GM18507 (cell line): ENCODE measurements around the gene ADAMTS12.

Source experiments
- DNase-seq: peaks from one replicate; pipeline ENCODE4 v3.0.0; 2011; ENCODE audit warnings: low read depth; ENCODE audit not compliant: insufficient read length; ENCODE audit errors: extremely low spot score
- FAIRE-seq: peaks from 2 replicates; lab custom pipeline; 2011; peaks lifted over from hg19 to GRCh38; lab: Jason Lieb, UNC

Gene ADAMTS12

GRCh38 chr5:33692980-33693379, 198.8 kb downstream of the ADAMTS12 start:
- FAIRE-seq (no peak), DNase-seq (no peak)

DNA sequence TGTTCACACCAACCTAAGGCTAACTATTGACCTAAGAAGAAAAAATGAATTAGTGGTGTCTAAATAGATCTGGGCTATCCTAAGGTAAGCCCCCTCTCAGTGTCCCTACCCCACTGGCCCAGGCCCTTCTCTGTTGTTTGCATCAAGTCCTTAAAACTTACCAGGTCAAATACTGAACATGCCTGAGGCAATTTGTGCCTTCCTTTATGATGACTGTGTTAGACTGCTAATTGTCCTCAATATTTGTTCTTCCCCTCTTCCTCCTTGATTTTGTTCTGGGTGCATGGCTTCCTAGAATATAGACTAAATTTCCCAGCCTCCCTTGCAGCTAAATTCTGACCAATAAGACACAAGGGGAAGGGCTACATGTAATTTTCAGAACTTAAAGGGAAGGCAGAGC, 199.9 kb downstream of the ADAMTS12 start:
- no peak for FAIRE-seq
- no peak for DNase-seq

DNA sequence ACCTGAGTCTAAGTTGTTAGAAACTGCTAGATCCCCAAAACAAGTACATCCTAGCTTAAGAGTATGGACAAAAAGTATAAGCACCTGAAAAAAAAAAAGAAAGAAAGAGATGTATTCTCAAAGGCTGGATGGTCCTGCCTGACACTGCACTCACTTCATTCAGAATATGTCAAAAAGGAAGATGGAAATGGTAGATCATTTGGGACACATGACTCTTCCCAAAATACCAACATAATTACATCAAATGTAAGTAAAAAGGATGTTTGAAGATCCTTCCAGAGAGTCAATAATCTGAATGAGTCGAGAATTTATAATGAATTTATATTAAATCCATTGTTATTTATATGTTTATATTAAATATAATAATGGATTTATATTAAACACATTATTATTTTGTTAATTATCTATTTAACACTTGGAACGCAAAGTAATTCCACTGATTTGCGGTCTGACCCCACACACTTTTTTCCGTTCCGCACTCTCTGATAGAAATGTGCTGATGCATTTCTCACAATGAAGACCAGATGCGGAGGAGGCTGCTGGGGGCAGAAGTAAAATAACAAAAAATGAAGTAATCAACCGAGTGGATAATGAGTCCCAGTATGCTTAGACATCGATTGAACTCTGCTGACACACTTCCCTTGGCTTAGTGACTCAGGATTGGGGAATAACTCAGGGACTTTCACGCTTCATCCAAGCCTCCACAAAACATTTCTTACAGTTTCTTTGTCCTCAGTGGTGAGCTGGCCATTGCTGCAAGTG, 201.2 kb downstream of the ADAMTS12 start:
- FAIRE-seq (no peak), DNase-seq (no peak)

- no peak for DNase-seq
- no peak for FAIRE-seq
These were observed 203.3 kb downstream of the ADAMTS12 start for GRCh38 chr5:33688526-33688925.

GRCh38 chr5:33688066-33688465, 203.7 kb downstream of the ADAMTS12 start:
- no peak for DNase-seq
- FAIRE-seq = no peak

DNA sequence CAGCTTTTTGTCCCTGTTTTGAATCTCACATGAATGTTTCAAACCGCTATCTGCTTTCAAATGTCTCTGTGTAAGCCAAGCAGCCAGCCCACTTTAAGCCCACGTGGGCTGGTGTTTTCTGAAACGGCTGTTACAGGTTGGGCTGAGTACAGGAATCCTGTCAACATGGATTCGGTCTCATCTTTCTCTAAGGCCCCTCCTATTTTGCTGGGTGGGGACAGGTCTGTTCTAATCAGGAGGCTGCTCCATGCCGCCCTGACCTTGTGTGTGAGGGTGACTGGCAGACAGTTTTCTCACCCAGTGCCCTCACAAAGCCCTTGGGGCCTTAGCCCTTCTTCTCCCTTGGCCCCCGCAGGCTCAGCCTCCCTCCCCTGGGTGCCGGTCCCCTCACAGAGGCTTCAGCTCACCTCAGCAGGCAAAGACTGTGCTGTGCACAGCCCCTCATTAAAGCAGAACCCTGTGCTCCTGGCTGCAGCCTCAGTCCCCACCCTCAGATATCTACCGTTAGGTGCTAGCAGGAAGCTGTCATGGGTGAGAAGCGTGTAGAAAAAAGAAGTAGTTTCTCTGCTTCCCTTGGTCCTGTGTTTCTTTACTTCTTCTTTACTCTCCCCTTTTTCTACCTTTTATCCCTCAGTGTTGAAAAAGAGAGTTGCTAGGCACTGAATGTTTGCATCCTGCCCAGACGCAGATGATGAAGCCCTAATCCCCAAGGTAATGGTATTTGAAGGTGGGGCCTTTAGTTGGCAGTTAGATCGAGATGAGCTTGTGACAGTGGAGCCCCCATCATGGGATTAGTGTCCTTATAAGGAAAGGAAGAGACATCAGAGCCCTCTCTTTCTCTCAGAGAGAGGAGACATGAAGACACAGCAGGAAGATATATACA, 205.7 kb downstream of the ADAMTS12 start:
- DNase-seq = no peak
- FAIRE-seq = peak; percentile 18

DNA sequence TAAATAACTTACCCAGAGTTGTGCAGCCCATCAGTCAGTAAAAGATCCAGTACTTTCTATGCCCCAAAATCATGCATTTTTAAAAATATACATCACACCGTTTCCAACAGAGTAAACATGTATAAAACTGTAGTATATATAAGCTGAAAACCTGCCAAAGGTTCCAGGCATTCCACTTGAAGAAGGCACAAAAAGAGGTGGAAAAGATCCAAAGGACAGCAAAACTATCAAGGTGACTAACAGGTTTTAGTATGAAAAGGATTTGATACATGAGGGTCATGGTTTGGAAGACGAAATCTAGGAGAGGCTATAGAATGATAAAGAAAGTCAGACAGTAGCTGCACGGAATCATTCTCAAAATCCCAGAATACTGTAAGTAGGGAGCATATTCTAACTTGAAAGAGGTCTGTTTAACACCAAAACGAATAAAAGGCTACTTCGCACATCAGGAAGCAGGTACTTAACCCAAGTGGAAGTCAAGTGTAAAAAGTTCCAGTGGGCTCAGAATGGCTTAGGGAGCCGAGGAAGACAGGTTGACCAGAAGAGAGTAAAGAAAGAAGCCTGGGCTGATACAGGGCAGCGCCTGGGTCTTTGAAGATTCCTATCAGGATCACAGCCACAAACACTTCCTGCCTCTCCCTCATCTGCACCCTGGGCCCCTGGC, 207.2 kb downstream of the ADAMTS12 start:
- FAIRE-seq (no peak), DNase-seq (no peak)

GRCh38 chr5:33679791-33680190, 212.0 kb downstream of the ADAMTS12 start:
- FAIRE-seq = no peak
- DNase-seq = no peak

DNA sequence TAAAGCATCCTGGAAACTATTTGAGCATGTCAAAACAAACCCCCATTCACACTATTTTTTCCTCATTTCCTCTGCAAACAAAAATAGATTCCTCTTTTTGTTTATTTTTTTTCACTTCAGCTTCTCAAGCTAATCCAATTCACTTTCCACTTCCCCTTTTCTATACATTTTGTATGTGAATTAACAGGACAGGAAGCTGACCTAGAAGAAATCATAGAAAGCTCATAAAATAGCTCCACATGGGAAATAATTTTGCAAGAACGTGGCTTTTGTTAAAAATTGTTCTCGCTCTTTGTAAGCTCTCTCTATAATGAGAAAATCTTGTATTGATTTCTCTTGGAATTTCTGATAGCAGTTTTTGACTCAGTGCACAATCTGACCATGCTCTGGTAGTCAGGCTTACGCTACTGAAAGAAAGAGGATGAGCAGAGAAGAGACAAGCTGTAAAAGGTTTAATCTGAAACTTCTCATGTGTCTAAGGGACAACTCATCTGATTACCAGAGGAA, 215.8 kb downstream of the ADAMTS12 start:
- FAIRE-seq (peak; percentile 80), DNase-seq (peak; percentile 20)

GRCh38 chr5:33671700-33672291, 220.0 kb downstream of the ADAMTS12 start:
- FAIRE-seq = peak; percentile 36
- DNase-seq = no peak

DNA sequence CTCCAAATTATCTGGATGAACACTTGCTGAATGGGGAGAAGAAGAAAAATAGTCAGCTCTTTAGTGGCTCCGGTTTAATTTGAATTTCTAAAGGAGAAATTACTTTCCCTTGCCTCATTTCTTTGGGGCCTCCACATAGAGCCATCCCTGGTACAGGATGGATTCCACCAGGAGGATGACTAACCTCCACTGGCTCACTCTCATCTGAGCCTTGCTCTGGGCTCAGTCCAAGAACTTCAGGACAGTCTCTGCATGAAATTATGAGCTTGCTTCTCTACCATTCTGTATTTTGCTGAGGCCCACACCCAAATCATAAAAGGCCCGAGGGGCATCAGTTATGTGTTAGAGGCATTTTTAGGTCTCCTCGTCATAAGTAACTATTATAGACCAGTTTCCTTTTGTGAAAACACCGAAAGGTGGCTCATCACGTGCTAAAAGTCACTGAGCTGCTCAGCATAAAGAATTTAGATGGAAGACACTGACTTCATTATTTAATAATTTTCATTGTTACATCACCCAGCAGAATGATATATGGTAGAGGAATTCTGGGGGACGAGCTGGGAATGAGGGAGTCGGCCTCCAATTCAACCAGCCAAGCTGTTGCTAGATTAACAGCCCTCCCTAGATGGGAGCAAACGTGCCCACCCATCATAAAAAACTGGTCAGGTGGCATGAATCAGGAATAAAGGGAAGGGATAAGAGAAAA, 228.9 kb downstream of the ADAMTS12 start:
- DNase-seq = no peak
- FAIRE-seq = no peak

DNA sequence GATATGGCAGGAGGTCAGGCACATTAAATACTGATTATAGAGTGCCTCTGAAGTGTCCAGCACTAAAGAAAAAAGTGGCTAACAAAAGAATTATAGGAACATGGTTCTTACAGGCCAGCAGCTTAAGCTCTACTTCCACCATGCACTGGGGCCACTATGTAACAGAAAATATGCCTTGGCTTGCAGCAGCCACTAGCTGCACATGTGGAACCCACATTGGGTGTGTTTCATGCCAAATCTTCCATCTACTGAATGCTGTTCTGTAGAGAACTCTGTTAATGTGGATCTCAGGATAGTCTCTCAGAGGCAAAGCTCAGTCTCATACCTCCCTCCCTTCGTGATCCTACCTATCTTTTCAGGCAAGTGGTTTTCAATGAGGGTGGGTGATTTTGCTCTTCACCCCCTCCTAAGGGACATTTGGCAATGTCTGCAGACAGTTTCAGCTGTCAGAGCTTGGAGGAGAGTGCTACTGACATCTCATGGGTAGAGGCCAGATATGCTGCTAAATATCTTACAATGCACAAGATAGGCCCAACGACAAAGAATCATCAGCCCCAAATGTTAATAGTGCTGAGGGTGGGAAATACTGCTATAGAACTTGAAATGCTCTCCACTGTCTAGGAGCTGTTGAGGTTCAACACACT, 232.1 kb downstream of the ADAMTS12 start:
- no peak for DNase-seq
- no peak for FAIRE-seq

GRCh38 chr5:33657804-33658440, 233.9 kb downstream of the ADAMTS12 start:
- FAIRE-seq (no peak), DNase-seq (no peak)

GRCh38 chr5:33657176-33657575, 234.6 kb downstream of the ADAMTS12 start:
- no peak for FAIRE-seq

DNA sequence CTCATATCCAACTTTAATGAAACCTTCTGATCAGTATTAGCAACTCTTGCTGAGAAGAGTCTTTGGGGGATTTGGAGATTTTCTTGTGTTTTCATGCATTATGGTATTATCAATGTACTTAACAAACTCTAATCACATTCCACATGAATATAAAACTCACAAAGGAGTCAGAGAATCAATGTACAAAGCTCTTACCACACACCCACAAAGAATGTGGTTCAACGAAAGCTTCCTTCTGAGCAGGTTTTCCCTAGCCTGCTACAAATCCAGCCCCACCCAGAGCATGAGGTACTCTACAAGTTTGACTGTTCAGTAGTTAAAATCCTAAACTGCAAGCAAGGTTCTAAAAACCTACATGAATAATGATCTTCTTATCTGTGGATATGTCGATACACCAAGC, 240.9 kb downstream of the ADAMTS12 start:
- DNase-seq (no peak), FAIRE-seq (no peak)

More at GRCh38 chr5:33657176-33657575, 234.6 kb downstream of the ADAMTS12 start:
- DNase-seq = no peak

- no peak for DNase-seq
- FAIRE-seq = no peak
These were observed 242.0 kb downstream of the ADAMTS12 start for GRCh38 chr5:33649549-33650482.
